ENCODE measurements around the gene CRIP3.
"Not testable (repeated sequence)": the region's sequence is repeated elsewhere in the genome, so short reads cannot be mapped to it uniquely, and the experiment has no call there.

CRIP3 gene

DNA sequence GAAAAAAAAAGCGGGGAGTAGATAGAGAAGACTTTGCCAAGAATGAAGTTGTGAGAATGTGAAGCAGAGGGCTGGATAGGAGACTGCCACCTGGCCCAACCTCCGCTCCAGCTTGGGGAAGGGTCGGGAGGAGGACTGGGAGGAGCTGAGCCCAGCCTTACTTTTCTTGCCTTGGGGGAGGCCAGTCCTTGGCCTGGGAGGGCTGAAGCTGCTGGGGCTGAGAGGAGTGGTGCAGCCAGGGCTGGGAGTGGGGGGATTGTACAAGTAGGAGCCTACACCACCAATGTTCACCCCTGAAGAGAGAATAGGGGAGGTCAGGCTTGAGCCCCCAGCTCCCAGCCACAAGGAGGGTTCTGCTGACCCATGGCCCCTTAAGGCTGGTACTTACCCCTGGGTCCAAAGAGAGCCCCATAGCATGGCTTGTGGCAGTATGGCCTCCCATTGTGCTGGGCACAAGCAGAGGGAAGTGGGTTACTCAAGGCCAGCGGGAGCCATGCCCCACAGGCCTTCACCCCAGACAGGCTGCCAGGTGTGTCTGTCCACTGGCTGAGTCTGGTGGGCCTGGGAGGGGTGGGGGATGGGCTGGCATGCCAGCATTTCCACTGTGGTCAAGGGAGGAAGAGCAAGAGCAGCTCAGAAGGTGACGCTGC is 1.1 kb downstream of the CRIP3 start:
- DNase-seq (ENCODE audit: low spot score), result no peak

GRCh38 chr6:43306086-43306485 is 2.5 kb downstream of the CRIP3 start:
- DNase-seq (ENCODE audit: low spot score), result no peak

- no peak for DNase-seq (ENCODE audit: low spot score)
These were observed 3.7 kb downstream of the CRIP3 start for GRCh38 chr6:43304882-43305281.

- no peak for DNase-seq (ENCODE audit: low spot score)
These were observed 4.3 kb downstream of the CRIP3 start for GRCh38 chr6:43304361-43304760.

- DNase-seq (ENCODE audit: low spot score), result no peak
These were observed 4.8 kb downstream of the CRIP3 start for GRCh38 chr6:43303751-43304331.

DNA sequence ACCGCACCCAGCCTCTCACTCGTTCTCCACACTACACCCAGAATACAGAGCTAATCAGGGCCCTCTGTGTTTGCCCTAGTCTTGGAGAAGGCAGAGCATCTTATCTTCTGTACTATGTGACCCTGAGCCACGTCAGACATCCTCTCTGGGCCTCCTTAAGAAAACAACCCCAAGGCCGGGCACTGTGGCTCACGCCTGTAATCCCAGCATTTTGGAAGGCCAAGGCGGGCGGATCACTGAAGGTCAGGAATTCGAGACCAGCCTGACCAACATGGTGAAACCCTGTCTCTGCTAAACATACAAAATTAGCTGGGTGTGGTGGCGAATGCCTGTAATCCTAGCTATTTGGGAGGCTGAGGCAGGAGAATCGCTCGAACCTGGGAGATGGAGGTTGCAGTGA is 5.6 kb downstream of the CRIP3 start:
- DNase-seq (ENCODE audit: low spot score), result not testable (repeated sequence)

GRCh38 chr6:43302126-43302525 is 6.5 kb downstream of the CRIP3 start:
- DNase-seq (ENCODE audit: low spot score), result no peak

- DNase-seq (ENCODE audit: low spot score), result no peak
These were observed 7.3 kb downstream of the CRIP3 start for GRCh38 chr6:43301081-43301870.

DNA sequence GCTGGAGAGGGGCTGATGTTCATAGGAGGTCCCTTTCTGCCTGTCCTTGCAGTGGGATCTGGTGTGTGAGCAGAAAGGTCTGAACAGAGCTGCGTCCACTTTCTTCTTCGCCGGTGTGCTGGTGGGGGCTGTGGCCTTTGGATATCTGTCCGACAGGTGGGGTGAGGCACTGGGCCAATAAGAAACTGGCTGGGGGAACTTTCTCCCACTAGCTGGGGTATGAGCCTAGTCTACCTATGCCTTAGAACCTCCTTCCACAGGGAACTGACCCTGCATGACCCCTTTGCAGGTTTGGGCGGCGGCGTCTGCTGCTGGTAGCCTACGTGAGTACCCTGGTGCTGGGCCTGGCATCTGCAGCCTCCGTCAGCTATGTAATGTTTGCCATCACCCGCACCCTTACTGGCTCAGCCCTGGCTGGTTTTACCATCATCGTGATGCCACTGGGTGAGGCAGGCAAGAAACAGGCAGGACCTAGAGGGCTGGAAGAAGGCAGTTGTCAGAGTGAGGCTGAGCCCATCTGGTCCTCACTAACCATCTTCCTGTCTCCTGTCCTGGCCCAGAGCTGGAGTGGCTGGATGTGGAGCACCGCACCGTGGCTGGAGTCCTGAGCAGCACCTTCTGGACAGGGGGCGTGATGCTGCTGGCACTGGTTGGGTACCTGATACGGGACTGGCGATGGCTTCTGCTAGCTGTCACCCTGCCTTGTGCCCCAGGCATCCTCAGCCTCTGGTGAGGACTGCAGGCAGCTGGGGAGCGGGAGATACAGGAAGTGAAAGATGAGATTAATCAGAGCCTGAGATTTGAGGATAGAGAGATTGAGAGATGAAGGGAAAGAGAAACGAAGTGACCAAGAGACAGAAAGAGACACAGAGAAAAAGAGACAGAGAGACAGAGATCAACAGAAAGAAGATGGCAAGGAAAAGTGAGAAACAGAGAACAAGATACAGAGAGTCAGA is 9.0 kb downstream of the CRIP3 start:
- no peak for DNase-seq (ENCODE audit: low spot score)

DNA sequence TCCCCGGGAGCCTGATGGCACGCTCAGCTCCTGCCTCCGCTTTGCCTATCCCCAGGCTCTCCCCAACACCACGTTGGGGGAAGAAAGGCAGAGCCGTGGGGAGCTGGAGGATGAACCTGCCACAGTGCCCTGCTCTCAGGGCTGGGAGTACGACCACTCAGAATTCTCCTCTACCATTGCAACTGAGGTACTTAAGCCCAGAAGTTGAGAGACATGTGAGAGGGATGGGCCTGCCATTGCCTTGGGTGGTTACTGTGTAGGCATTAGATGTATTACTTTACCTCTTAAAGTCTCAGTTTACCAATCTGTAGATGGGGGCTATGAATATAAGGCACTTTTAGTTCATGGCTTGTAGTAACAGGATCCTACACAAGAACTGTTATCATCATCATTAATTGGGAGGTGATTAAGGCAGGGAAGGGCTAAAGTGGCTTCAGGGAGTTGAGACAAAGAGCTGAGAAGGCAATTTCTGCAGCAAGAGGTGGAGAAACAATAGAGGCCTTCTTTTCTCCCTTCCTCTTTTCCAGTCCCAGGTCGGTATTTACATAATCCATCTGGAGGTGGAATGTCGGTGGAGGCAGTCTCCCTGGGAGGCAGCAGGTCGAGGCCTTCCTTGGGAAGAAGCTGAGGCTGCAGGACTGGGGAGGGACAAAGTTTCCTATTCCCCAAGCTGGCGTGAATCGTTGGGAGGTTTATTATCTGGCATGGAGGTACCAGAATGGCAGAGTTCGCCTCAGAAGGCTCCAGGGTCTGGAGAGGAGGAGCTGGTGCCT is 9.9 kb downstream of the CRIP3 start:
- no peak for DNase-seq (ENCODE audit: low spot score)

DNA sequence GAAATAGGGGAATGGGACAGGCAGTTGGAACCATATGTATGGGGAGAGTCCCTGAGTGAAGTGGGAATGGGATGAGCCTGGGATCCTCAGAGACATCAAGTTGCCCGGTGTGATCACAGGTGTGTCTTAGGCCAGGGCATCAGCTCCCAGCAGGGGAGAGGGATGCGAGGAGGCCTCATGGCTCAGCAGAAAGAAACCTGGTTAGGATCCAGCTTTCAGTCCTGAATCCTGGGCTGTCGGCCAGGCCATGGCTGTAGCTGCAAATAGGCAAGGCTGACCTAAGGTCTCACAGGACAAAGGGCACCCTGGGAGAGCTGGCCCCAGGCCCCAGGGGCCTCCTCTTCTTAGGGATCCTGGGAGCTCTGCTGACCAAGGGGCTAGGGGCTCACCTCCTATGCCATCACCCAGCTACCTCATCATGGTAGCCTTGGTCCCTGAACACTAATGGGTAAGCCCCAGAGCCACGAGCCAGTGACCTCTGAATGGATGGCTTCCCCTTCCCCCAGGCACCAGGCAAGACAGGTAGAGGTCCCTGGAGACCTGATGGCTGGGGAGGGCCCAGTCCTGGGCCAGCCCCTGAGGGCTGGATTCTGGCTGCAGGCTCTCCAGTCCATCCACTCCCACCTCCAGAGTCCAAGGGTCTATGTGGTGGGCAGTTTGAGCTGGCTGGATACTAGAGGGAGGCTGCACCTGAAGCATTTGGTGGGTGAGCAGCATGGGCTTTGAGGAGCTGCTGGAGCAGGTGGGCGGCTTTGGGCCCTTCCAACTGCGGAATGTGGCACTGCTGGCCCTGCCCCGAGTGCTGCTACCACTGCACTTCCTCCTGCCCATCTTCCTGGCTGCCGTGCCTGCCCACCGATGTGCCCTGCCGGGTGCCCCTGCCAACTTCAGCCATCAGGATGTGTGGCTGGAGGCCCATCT is 10.7 kb downstream of the CRIP3 start, which contains the start of gene SLC22A7:
Gene SLC22A7 (plus strand): TSS at position 617 of the 921 bp plus-strand sequence. CDS start 99 bp downstream, at position 716.
- no peak for DNase-seq (ENCODE audit: low spot score)

GRCh38 chr6:43296780-43297497 is 11.7 kb downstream of the CRIP3 start:
- DNase-seq (ENCODE audit: low spot score), result no peak

DNA sequence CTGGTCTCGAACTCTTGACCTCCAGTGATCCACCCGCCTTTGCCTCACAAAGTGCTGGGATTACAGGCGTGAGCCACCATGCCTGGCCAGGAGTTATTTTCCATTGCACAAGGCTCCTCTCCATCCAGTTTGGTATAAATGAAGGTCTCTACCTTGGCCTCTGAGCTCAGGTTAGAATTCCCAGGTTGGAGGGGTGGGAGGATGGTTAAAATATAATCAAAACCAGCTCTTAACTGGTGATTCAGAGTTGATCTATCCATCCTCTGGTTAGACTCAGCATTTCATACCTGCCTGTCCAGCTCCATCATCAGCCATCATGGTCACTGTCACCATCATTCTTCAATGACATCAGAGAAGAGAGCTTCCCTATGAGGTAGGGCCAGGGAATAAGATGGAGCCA is 13.2 kb downstream of the CRIP3 start:
- DNase-seq (ENCODE audit: low spot score), result no peak

GRCh38 chr6:43294536-43294935 is 14.1 kb downstream of the CRIP3 start:
- no peak for DNase-seq (ENCODE audit: low spot score)

GRCh38 chr6:43293698-43294097 is 14.9 kb downstream of the CRIP3 start:
- DNase-seq (ENCODE audit: low spot score), result no peak

GRCh38 chr6:43292763-43293318 is 15.8 kb downstream of the CRIP3 start:
- DNase-seq (ENCODE audit: low spot score), result no peak

GRCh38 chr6:43292341-43292740 is 16.3 kb downstream of the CRIP3 start:
- no peak for DNase-seq (ENCODE audit: low spot score)

- DNase-seq (ENCODE audit: low spot score), result no peak
These were observed 16.9 kb downstream of the CRIP3 start for GRCh38 chr6:43291708-43292107.

DNA sequence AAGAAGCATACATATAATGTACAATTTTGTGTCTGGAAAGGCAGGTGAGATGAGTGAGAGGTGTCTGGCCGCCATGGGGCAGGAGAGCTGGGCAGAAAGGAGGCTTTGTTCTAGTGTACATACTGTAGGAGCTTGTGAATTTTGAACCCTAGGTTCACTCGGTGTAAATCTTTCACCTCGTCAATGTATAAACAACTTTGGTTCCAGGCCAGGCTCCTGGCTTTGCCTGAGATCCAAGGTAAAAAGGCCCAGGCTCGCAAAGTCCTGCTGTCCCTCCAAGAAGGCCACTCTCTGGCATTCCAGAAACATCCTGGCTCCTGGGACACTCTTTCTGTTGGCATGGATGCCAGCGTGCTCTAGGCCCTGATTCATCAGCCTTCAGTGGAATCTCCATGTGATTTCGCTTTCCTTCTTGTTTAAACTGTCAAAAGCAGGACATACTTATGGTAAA is 17.7 kb downstream of the CRIP3 start:
- DNase-seq (ENCODE audit: low spot score), result no peak
